ENCODE results near the gene RRP15.

The RRP15 gene

DNA sequence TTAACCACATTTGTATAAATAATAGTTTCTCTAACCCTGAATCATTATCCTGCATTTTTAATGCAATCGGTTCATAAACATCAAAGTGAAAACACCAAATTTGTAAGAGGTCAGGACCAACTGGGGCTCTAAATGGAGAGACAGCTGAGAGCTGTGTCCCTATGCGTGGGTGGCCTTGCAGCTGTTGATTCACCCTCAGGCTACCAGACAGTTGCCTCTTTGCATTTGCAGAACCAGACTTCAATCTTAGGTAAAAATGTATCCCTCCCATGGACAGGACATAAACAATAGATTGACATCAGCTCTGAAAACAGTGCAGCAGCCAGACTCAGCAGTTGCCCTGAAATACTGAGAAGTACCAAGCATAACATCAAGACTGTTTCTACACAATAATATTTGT lies 51.2 kb downstream of the RRP15 start:
- Histone ChIP-seq H3K4me3 (no peak overlapping the region), H3K9ac (ENCODE audit: insufficient read length) (no peak overlapping the region), H3K9me3 (ENCODE audit: low read depth, low read length) (no peaks in the 10 kb centered on the region), H3K36me3 (ENCODE audit: insufficient read depth, low read length) (peaks cover 4% of the 10 kb centered on the region; the same call in 1 of the 2 replicates), H3K27ac (no peak overlapping the region)
- TF ChIP-seq FOXP2 (optimal IDR thresholded peaks at IDR 0.05; ENCODE audit: control extremely low read depth, extremely low read length, insufficient read depth), result no peak
- no peak for TF ChIP-seq POLR2AphosphoS5 (IDR thresholded peaks at IDR 0.05; ENCODE audit: borderline replicate concordance, low read depth, low read length)
- no peak for TF ChIP-seq EZH2 (IDR thresholded peaks at IDR 0.05)
- no peak for DNase-seq (ENCODE audit: low read depth, low spot score)

DNA sequence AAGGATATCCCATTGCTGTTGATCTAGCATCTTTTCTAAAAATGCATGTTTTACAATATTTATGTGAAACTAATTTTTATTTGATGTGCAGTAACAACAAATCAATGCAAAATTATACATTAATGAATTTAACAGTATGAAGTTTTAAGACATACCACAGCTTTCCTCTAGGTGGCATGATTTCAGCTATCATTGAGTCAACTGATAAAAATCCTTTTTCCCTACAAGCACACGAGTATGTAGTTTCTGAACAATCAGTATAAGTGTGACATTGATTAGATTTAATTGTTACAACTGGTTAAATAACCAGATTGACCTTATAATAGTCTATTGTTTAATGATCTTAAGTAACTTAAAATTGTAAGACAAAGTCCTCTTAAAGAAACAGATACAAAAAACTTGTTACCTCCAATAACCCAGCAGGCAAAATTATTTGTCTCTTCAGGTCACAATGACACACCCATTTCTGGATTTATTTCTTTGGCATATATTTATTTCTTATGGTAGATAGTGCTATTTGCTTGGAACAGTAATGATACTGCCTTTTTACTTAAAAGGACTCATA lies 54.3 kb downstream of the RRP15 start:
- Histone ChIP-seq H3K9ac (ENCODE audit: insufficient read length) (no peak overlapping the region), H3K27ac (no peak overlapping the region), H3K36me3 (ENCODE audit: insufficient read depth, low read length) (peaks cover 9% of the 10 kb centered on the region), H3K9me3 (ENCODE audit: low read depth, low read length) (no peaks in the 10 kb centered on the region), H3K4me3 (no peak overlapping the region)
- DNase-seq (ENCODE audit: low read depth, low spot score), result no peak
- TF ChIP-seq POLR2AphosphoS5 (IDR thresholded peaks at IDR 0.05; ENCODE audit: borderline replicate concordance, low read depth, low read length), result no peak
- no peak for TF ChIP-seq EZH2 (IDR thresholded peaks at IDR 0.05)
- TF ChIP-seq FOXP2 (optimal IDR thresholded peaks at IDR 0.05; ENCODE audit: control extremely low read depth, extremely low read length, insufficient read depth), result no peak

DNA sequence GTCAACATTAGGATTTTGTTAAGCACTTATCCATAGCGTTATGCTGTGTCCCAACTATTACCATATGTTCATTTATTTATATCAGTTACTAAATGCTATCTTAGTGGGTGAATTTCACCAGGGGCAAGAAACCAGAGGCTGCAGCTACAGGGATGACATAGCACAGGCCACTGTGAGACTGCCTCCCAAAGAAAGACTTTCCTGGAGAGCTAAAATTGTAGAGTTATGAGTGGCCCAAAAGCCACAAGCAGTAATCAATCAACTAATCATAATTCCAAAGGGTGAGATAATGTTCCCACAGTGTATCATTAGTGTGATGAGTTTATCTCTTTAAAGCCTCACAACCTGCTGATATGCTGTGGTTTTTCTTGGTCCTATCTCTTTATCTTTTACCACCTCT lies 56.2 kb downstream of the RRP15 start:
- DNase-seq (ENCODE audit: low read depth, low spot score), result no peak
- Histone ChIP-seq H3K9ac (ENCODE audit: insufficient read length) (no peak overlapping the region), H3K36me3 (ENCODE audit: insufficient read depth, low read length) (peaks cover 18% of the 10 kb centered on the region), H3K27ac (no peak overlapping the region), H3K9me3 (ENCODE audit: low read depth, low read length) (no peaks in the 10 kb centered on the region), H3K4me3 (no peak overlapping the region)
- TF ChIP-seq FOXP2 (optimal IDR thresholded peaks at IDR 0.05; ENCODE audit: control extremely low read depth, extremely low read length, insufficient read depth) (no peak), POLR2AphosphoS5 (IDR thresholded peaks at IDR 0.05; ENCODE audit: borderline replicate concordance, low read depth, low read length) (no peak), EZH2 (IDR thresholded peaks at IDR 0.05) (no peak)

DNA sequence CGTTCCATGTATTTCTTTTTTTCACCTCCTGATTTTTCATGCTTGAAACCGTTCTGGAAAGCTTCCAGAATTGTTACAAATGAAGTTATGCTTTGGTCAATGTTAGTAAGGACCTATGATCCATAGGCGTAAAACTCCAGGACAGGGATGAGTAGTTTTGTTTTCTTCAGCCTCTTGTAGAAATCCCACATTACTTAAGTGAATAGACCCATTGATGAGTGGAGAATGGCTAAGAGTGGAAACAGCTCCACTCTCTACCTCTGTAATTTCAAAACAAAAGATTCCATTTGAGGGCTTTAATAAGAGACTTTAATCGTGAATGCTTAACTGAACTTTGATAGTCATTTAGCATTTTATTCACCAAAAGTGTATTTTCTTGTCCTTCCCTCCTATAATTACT lies 57.0 kb downstream of the RRP15 start:
- Histone ChIP-seq H3K9ac (ENCODE audit: insufficient read length) (no peak overlapping the region), H3K4me3 (no peak overlapping the region), H3K27ac (no peak overlapping the region), H3K9me3 (ENCODE audit: low read depth, low read length) (no peaks in the 10 kb centered on the region), H3K36me3 (ENCODE audit: insufficient read depth, low read length) (peaks cover 18% of the 10 kb centered on the region)
- no peak for DNase-seq (ENCODE audit: low read depth, low spot score)
- no peak for TF ChIP-seq FOXP2 (optimal IDR thresholded peaks at IDR 0.05; ENCODE audit: control extremely low read depth, extremely low read length, insufficient read depth)
- TF ChIP-seq EZH2 (IDR thresholded peaks at IDR 0.05), result no peak
- no peak for TF ChIP-seq POLR2AphosphoS5 (IDR thresholded peaks at IDR 0.05; ENCODE audit: borderline replicate concordance, low read depth, low read length)

DNA sequence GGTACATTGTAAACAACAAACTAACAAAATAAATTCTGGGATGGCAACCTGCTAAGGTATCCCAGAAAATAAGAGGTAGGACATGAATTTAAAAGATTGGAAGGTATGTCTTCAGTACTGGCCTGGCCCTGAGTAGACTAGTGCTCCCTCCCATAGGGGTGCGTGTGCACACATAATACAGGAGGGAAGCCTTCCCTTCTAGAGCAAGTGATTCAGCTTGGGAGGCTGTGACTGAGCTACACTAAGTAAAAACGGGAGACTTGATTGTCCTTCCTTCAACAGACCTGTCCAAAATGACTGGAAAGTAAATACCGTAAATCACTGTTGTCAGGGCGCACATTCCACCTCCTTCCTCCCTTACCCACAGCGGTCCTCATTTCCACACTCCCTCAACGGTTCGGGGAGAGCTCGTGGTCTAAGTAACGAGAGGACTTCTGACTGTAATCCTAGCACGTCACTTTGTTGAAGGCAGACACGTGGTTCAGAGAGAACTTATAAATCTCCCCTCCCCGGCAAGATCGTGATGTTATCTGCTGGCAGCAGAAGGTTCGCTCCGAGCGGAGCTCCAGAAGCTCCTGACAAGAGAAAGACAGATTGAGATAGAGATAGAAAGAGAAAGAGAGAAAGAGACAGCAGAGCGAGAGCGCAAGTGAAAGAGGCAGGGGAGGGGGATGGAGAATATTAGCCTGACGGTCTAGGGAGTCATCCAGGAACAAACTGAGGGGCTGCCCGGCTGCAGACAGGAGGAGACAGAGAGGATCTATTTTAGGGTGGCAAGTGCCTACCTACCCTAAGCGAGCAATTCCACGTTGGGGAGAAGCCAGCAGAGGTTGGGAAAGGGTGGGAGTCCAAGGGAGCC lies 60.0 kb downstream of the RRP15 start, which contains the start of gene TGFB2:
TGFB2 (plus strand) TSS at position 523 of the 859 bp plus-strand sequence. CDS start 1,366 bp downstream, outside the sequence.
- H3K9ac ChIP-seq (ENCODE audit: insufficient read length), result no peak within 1 kb of the TSS
- H3K9me3 ChIP-seq (ENCODE audit: low read depth, low read length), result no peaks in the 10 kb centered on the region
- TF ChIP-seq POLR2AphosphoS5 (IDR thresholded peaks at IDR 0.05; ENCODE audit: borderline replicate concordance, low read depth, low read length), result no peak
- no peak for TF ChIP-seq EZH2 (IDR thresholded peaks at IDR 0.05)
- TF ChIP-seq FOXP2 (optimal IDR thresholded peaks at IDR 0.05; ENCODE audit: control extremely low read depth, extremely low read length, insufficient read depth), result no peak
- peak within 1 kb of the TSS; percentile 42 for H3K4me3 ChIP-seq
- H3K27ac ChIP-seq, result no peak within 1 kb of the TSS
- peaks cover 18% of the 10 kb centered on the region for H3K36me3 ChIP-seq (ENCODE audit: insufficient read depth, low read length)
- no peak for DNase-seq (ENCODE audit: low read depth, low spot score)

DNA sequence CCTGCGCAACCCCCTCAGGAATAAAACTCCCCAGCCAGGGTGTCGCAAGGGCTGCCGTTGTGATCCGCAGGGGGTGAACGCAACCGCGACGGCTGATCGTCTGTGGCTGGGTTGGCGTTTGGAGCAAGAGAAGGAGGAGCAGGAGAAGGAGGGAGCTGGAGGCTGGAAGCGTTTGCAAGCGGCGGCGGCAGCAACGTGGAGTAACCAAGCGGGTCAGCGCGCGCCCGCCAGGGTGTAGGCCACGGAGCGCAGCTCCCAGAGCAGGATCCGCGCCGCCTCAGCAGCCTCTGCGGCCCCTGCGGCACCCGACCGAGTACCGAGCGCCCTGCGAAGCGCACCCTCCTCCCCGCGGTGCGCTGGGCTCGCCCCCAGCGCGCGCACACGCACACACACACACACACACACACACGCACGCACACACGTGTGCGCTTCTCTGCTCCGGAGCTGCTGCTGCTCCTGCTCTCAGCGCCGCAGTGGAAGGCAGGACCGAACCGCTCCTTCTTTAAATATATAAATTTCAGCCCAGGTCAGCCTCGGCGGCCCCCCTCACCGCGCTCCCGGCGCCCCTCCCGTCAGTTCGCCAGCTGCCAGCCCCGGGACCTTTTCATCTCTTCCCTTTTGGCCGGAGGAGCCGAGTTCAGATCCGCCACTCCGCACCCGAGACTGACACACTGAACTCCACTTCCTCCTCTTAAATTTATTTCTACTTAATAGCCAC lies 60.7 kb downstream of the RRP15 start:
- TF ChIP-seq POLR2AphosphoS5 (IDR thresholded peaks at IDR 0.05; ENCODE audit: borderline replicate concordance, low read depth, low read length) (no peak), EZH2 (IDR thresholded peaks at IDR 0.05) (no peak), FOXP2 (optimal IDR thresholded peaks at IDR 0.05; ENCODE audit: control extremely low read depth, extremely low read length, insufficient read depth) (no peak)
- H3K9ac ChIP-seq (ENCODE audit: insufficient read length), result no peak overlapping the region
- H3K9me3 ChIP-seq (ENCODE audit: low read depth, low read length), result no peaks in the 10 kb centered on the region
- H3K4me3 ChIP-seq, result peak overlapping the region; percentile 42
- H3K36me3 ChIP-seq (ENCODE audit: insufficient read depth, low read length), result peaks cover 18% of the 10 kb centered on the region
- H3K27ac ChIP-seq, result no peak overlapping the region
- no peak for DNase-seq (ENCODE audit: low read depth, low spot score)

DNA sequence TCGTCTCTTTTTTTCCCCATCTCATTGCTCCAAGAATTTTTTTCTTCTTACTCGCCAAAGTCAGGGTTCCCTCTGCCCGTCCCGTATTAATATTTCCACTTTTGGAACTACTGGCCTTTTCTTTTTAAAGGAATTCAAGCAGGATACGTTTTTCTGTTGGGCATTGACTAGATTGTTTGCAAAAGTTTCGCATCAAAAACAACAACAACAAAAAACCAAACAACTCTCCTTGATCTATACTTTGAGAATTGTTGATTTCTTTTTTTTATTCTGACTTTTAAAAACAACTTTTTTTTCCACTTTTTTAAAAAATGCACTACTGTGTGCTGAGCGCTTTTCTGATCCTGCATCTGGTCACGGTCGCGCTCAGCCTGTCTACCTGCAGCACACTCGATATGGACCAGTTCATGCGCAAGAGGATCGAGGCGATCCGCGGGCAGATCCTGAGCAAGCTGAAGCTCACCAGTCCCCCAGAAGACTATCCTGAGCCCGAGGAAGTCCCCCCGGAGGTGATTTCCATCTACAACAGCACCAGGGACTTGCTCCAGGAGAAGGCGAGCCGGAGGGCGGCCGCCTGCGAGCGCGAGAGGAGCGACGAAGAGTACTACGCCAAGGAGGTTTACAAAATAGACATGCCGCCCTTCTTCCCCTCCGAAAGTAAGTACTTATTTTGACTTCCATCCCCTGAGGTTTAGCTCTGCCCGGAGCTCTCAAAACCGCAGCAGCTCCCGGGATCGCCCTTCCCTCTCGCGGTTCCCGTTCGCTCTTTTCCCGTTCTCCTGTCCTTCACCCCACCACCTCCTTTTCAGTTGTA lies 61.5 kb downstream of the RRP15 start:
- no peak overlapping the region for H3K4me3 ChIP-seq
- H3K36me3 ChIP-seq (ENCODE audit: insufficient read depth, low read length), result peaks cover 18% of the 10 kb centered on the region
- no peak overlapping the region for H3K9ac ChIP-seq (ENCODE audit: insufficient read length)
- TF ChIP-seq EZH2 (IDR thresholded peaks at IDR 0.05) (no peak), FOXP2 (optimal IDR thresholded peaks at IDR 0.05; ENCODE audit: control extremely low read depth, extremely low read length, insufficient read depth) (no peak), POLR2AphosphoS5 (IDR thresholded peaks at IDR 0.05; ENCODE audit: borderline replicate concordance, low read depth, low read length) (no peak)
- H3K27ac ChIP-seq, result no peak overlapping the region
- no peaks in the 10 kb centered on the region for H3K9me3 ChIP-seq (ENCODE audit: low read depth, low read length)
- DNase-seq (ENCODE audit: low read depth, low spot score), result no peak
